Prostate gland (tissue), 2 donors: ENCODE data around the gene USP20. TPM values are rescaled to one million over a fixed set of nuclear protein-coding genes. Genes with fewer than 3 reads are reported as not detected.

ENCODE experiments used
- DNase-seq: peaks from one replicate; pipeline ENCODE4 v3.0.0-alpha.2; 2019; ENCODE audit warnings: low spot score
- H3K27ac ChIP-seq, 2 donors: fragments of 200-600 bp; sonication (generic); 2 replicates each; pipeline ENCODE4 v1.5.1; 2017 to 2019
- H3K27me3 ChIP-seq: fragments of 200-600 bp; sonication (generic); replicated peaks from 2 replicates; pipeline ENCODE4 v1.5.1; 2019; ENCODE audit not compliant: insufficient read depth
- H3K36me3 ChIP-seq, 2 donors: fragments of 200-600 bp; sonication (generic); 1 replicate in 1 of 2; 2 replicates in 1 of 2; pipeline versions ENCODE4 v1.5.1 to v1.8.1; 2017 to 2019
- H3K4me1 ChIP-seq: fragments of 200-600 bp; sonication (generic); replicated peaks from 2 replicates; pipeline ENCODE4 v1.5.1; 2019
- H3K4me3 ChIP-seq, 2 donors: fragments of 200-600 bp; sonication (generic); 2 replicates each; pipeline ENCODE4 v1.5.1; 2017 to 2019
- H3K9me3 ChIP-seq: fragments of 200-600 bp; sonication (generic); 2 replicates; pipeline ENCODE4 v1.5.1; 2017
- POLR2A ChIP-seq: fragments of 450-650 bp; IDR thresholded peaks from one replicate; pipeline ENCODE4 v1.6.1; 2016; ENCODE audit warnings: antibody characterized with exemption, mild to moderate bottlenecking
- POLR2AphosphoS5 ChIP-seq: sonication (generic); formaldehyde crosslinking; IDR thresholded peaks from one replicate; pipeline ENCODE4 v1.6.1; 2017; ENCODE audit warnings: antibody characterized with exemption
- WGBS: methylation state at CpG from one replicate; pipeline ENCODE4 v1.1.5; 2018; 5-methylcytosine and 5-hydroxymethylcytosine counted together
- intact Hi-C: fragments of 100-400 bp; cut with DNase I; formaldehyde crosslinking; loops from one replicate; pipeline ENCODE4 v1.14.2; 2022
- total RNA-seq, 2 donors: library from RNA; depleted of rRNA; stranded (reverse); fragments of >200 nt; gene quantifications; one replicate each; pipeline ENCODE4 v1.1.0, GENCODE V29; 2016
- TF ChIP-seq, protein P1 (sequence below), 4 experiments: fragments of 200-600 bp in 2 of 4; fragments of 450-650 bp in 2 of 4; sonication (generic) in 2 of 4; IDR thresholded peaks; 1 replicate in 3 of 4; 2 replicates in 1 of 4; pipeline ENCODE4 v1.5.1; 2016 to 2019; ENCODE audit warnings: antibody characterized with exemption in 4 of 4, mild to moderate bottlenecking in 2 of 4, moderate library complexity in 2 of 4

USP20 gene
- total RNA-seq, 2 donors from 2014 or later: 34.8 to 53.5 TPM

DNA sequence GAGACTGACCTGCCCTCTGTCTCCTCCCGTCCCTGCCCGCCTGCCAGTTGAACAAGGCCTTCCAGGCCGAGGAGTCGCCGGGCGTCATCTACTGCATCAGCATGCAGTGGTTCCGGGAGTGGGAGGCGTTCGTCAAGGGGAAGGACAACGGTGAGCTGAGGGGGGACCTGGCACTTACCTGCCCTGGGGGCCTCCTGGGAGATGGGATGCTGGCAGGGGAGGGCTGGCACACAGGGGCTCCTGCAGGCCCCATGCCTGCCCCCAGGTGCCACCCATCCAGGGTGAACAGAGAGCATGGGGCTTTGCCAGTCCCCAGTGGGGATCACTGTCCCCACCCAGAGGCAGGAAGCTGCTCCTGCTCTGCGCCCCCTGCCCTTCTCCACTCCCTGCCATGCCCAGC is 43.0 kb downstream of the USP20 start:
- TF ChIP-seq, protein P1, sequence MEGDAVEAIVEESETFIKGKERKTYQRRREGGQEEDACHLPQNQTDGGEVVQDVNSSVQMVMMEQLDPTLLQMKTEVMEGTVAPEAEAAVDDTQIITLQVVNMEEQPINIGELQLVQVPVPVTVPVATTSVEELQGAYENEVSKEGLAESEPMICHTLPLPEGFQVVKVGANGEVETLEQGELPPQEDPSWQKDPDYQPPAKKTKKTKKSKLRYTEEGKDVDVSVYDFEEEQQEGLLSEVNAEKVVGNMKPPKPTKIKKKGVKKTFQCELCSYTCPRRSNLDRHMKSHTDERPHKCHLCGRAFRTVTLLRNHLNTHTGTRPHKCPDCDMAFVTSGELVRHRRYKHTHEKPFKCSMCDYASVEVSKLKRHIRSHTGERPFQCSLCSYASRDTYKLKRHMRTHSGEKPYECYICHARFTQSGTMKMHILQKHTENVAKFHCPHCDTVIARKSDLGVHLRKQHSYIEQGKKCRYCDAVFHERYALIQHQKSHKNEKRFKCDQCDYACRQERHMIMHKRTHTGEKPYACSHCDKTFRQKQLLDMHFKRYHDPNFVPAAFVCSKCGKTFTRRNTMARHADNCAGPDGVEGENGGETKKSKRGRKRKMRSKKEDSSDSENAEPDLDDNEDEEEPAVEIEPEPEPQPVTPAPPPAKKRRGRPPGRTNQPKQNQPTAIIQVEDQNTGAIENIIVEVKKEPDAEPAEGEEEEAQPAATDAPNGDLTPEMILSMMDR (IDR thresholded peaks at IDR 0.05): no peak
- no peak for TF ChIP-seq POLR2AphosphoS5
- 88% methylated on average over 11 of the region's 11 CpGs for WGBS
- Histone ChIP-seq H3K36me3 (peaks cover 18 to 41% of the 10 kb centered on the region in 2 donors), H3K4me1 (no peaks in the 10 kb centered on the region), H3K9me3 (no peaks in the 10 kb centered on the region), H3K27me3 (no peaks in the 10 kb centered on the region), H3K27ac (no peak overlapping the region), H3K4me3 (no peak overlapping the region)
- DNase-seq: no peak
- intact Hi-C loops: no loop called here

DNA sequence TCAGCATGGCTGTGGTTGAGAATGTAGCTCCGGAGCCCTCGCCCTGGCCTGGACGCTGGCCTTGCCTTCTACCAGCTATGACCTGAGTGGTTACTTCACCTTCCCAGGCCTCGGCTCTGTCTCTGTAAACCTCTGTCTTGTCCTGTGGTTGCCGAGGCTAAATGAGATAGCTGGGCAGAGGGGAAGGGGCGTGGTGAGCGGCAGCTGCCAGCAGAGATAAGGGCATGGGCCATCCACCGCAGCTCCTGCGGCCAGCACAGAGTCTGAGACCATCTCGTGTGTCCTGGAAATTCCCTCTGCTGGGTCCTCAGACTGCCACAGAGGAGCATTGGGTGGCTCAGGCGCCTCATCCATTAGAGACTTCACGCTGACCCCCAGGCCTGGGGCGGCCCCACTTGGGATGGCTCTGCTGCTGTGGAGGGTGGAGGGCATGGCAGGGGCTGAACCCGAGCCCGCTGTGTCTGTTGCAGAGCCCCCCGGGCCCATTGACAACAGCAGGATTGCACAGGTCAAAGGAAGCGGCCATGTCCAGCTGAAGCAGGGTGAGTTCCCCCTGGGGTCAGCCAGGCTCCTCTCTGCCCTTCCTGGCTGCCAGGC is 43.9 kb downstream of the USP20 start:
- Histone ChIP-seq H3K4me1 (peaks cover 6% of the 10 kb centered on the region), H3K36me3 (peaks cover 14 to 41% of the 10 kb centered on the region in 2 donors), H3K4me3 (no peak overlapping the region), H3K27me3 (no peaks in the 10 kb centered on the region), H3K9me3 (no peaks in the 10 kb centered on the region), H3K27ac (no peak overlapping the region)
- TF ChIP-seq POLR2AphosphoS5: no peak
- no peak for TF ChIP-seq POLR2A
- TF ChIP-seq, protein P1 (IDR thresholded peaks at IDR 0.05): no peak
- WGBS: 89% methylated on average over 16 of the region's 17 CpGs
- intact Hi-C loops: no loop called here
- DNase-seq: no peak

- Histone ChIP-seq H3K4me3 (no peak overlapping the region), H3K36me3 (peaks cover 6 to 34% of the 10 kb centered on the region in 2 donors), H3K27ac (no peak overlapping the region), H3K9me3 (no peaks in the 10 kb centered on the region), H3K4me1 (peaks cover 14% of the 10 kb centered on the region), H3K27me3 (no peaks in the 10 kb centered on the region)
- no peak for DNase-seq
- intact Hi-C loops: loop anchor here (5.0 kb wide), 1 partner anchor 43 kb away; the partner anchor contains the start of genes C9orf78 and USP20
- WGBS: 93% methylated on average over 31 of the region's 31 CpGs
- TF ChIP-seq POLR2AphosphoS5 (no peak), POLR2A (no peak)
- TF ChIP-seq, protein P1 (IDR thresholded peaks at IDR 0.05): no peak
These were observed 44.9 kb downstream of the USP20 start for GRCh38 chr9:129879991-129880653.

GRCh38 chr9:129880654-129881546 is 45.6 kb downstream of the USP20 start:
- intact Hi-C loops: loop anchor here (5.0 kb wide), 1 partner anchor 44 kb away; the partner anchor contains the start of genes C9orf78 and USP20
- peaks cover 0 to 26% of the 10 kb centered on the region in 2 donors for H3K36me3 ChIP-seq
- no peaks in the 10 kb centered on the region for H3K9me3 ChIP-seq
- peak overlapping the region; percentile 3 to 28 for H3K27ac ChIP-seq
- TF ChIP-seq POLR2A (no peak), POLR2AphosphoS5 (no peak)
- TF ChIP-seq, protein P1 (IDR thresholded peaks at IDR 0.05): no peak
- DNase-seq: no peak
- H3K4me1 ChIP-seq: peaks cover 19% of the 10 kb centered on the region
- WGBS: 67% methylated on average over 23 of the region's 28 CpGs
- H3K27me3 ChIP-seq: no peaks in the 10 kb centered on the region
- no peak overlapping the region for H3K4me3 ChIP-seq
